ENCODE results near the gene PIGM.

PIGM gene

GRCh38 chr1:160031365-160032164 is at the start of gene PIGM:
Gene PIGM (minus strand): TSS chr1:160031990. CDS start chr1:160031739, 251 bp downstream.
- peak; percentile 94 for DNase-seq (ENCODE audit: low spot score)

GRCh38 chr1:160081261-160081936 is 49.6 kb upstream of the PIGM start, which contains the start of gene KCNJ9:
Gene KCNJ9 (plus strand): TSS chr1:160081538. CDS start chr1:160084031, 2,493 bp downstream.
- DNase-seq (ENCODE audit: low spot score): no peak

- no peak for DNase-seq (ENCODE audit: low spot score)
These were observed 48.8 kb upstream of the PIGM start for GRCh38 chr1:160080381-160081100.

- no peak for DNase-seq (ENCODE audit: low spot score)
These were observed 47.7 kb upstream of the PIGM start for GRCh38 chr1:160079448-160079847.

GRCh38 chr1:160078512-160079195 is 46.9 kb upstream of the PIGM start:
- DNase-seq (ENCODE audit: low spot score): no peak

- no peak for DNase-seq (ENCODE audit: low spot score)
These were observed 45.7 kb upstream of the PIGM start for GRCh38 chr1:160077486-160077885.

GRCh38 chr1:160076295-160076694 is 44.5 kb upstream of the PIGM start:
- no peak for DNase-seq (ENCODE audit: low spot score)

GRCh38 chr1:160075836-160076235 is 44.0 kb upstream of the PIGM start:
- DNase-seq (ENCODE audit: low spot score): no peak

GRCh38 chr1:160074865-160075264 is 43.1 kb upstream of the PIGM start:
- no peak for DNase-seq (ENCODE audit: low spot score)

GRCh38 chr1:160071289-160071688 is 39.5 kb upstream of the PIGM start:
- no peak for DNase-seq (ENCODE audit: low spot score)

- DNase-seq (ENCODE audit: low spot score): peak; percentile 88
These were observed 38.7 kb upstream of the PIGM start for GRCh38 chr1:160070243-160071163.

- DNase-seq (ENCODE audit: low spot score): no peak
These were observed 37.9 kb upstream of the PIGM start, which contains the start of gene KCNJ10 for GRCh38 chr1:160069460-160070231. Gene KCNJ10 (minus strand): TSS chr1:160070160. CDS start chr1:160042532, 27,628 bp downstream.

- DNase-seq (ENCODE audit: low spot score): no peak
These were observed 36.4 kb upstream of the PIGM start for GRCh38 chr1:160068225-160068624.

- no peak for DNase-seq (ENCODE audit: low spot score)
These were observed 35.3 kb upstream of the PIGM start for GRCh38 chr1:160066829-160067745.

- DNase-seq (ENCODE audit: low spot score): no peak
These were observed 33.0 kb upstream of the PIGM start for GRCh38 chr1:160064746-160065145.

GRCh38 chr1:160064164-160064563 is 32.4 kb upstream of the PIGM start:
- DNase-seq (ENCODE audit: low spot score): no peak

GRCh38 chr1:160063176-160063575 is 31.4 kb upstream of the PIGM start:
- DNase-seq (ENCODE audit: low spot score): no peak

- DNase-seq (ENCODE audit: low spot score): no peak
These were observed 30.4 kb upstream of the PIGM start for GRCh38 chr1:160062230-160062532.
